A673 (cell line): ENCODE measurements around the gene CDK17. TPM values are rescaled to one million over a fixed set of nuclear protein-coding genes. Genes with fewer than 3 reads are reported as not detected.

Source experiments
- BruUV-seq: library from RNA; stranded (reverse); fragments of 400-500 nt; replicated peaks from 2 replicates; lab custom pipeline; 2021; lab: Mats Ljungman, UMichigan
- CTCF ChIA-PET: fragments of 300-600 bp; sonication (Branson Sonifier 250); formaldehyde crosslinking; loops from one replicate; lab custom pipeline; 2022; ENCODE audit warnings: antibody characterized with exemption; lab: Charles Lee
- POLR2A ChIA-PET: fragments of 300-600 bp; sonication (Branson Sonifier 250); formaldehyde crosslinking; loops from one replicate; lab custom pipeline; 2022; ENCODE audit warnings: antibody characterized with exemption; ENCODE audit not compliant: low non-redundant PET; lab: Charles Lee
- DNase-seq: peaks from one replicate; pipeline ENCODE4 v3.0.0-alpha.2; 2015; ENCODE audit warnings: low spot score
- H3K27ac ChIP-seq: fragments of 200-600 bp; sonication (generic); 2 replicates; pipeline ENCODE4 v1.5.1; 2016; ENCODE audit warnings: mixed run types, low read depth, mild to moderate bottlenecking, mixed read lengths, antibody characterized with exemption, low read length; ENCODE audit not compliant: poor library complexity, severe bottlenecking
- H3K27me3 ChIP-seq: fragments of 200-600 bp; sonication (generic); replicated peaks from 2 replicates; pipeline ENCODE4 v1.6.1; 2017; ENCODE audit warnings: mixed run types, low read depth, mild to moderate bottlenecking, mixed read lengths, antibody characterized with exemption, low read length; ENCODE audit not compliant: insufficient read depth, poor library complexity
- H3K36me3 ChIP-seq: fragments of 200-600 bp; sonication (generic); 2 replicates; pipeline ENCODE4 v1.6.1; 2016; ENCODE audit warnings: mixed run types, mild to moderate bottlenecking, mixed read lengths, antibody characterized with exemption, low read length; ENCODE audit not compliant: insufficient read depth, poor library complexity, severe bottlenecking
- H3K4me1 ChIP-seq: fragments of 200-600 bp; sonication (generic); 2 replicates; pipeline ENCODE4 v1.6.1; 2017; ENCODE audit warnings: mixed run types, mild to moderate bottlenecking, mixed read lengths, antibody characterized with exemption, low read length; ENCODE audit not compliant: insufficient read depth, poor library complexity, severe bottlenecking
- H3K4me3 ChIP-seq: fragments of 200-600 bp; sonication (generic); 2 replicates; pipeline ENCODE4 v1.5.1; 2016; ENCODE audit warnings: low read depth, mixed run types, mild to moderate bottlenecking, mixed read lengths, low read length; ENCODE audit not compliant: poor library complexity, severe bottlenecking
- H3K9me3 ChIP-seq: fragments of 200-600 bp; sonication (generic); 2 replicates; pipeline ENCODE4 v1.6.1; 2016; ENCODE audit warnings: mixed run types, low read depth, mild to moderate bottlenecking, mixed read lengths, antibody characterized with exemption, low read length; ENCODE audit not compliant: poor library complexity, severe bottlenecking
- EZH2 ChIP-seq: fragments of 200-600 bp; sonication (generic); IDR thresholded peaks from 2 replicates; pipeline ENCODE4 v1.6.1; 2017; ENCODE audit warnings: borderline replicate concordance, low read depth, mild to moderate bottlenecking, mixed read lengths, antibody characterized with exemption, low read length; ENCODE audit not compliant: poor library complexity, severe bottlenecking
- intact Hi-C: fragments of 100-400 bp; cut with micrococcal nuclease; formaldehyde crosslinking; loops from one replicate; pipeline ENCODE4 v1.10.0; 2022; ENCODE audit not compliant: unreplicated experiment
- total RNA-seq: library from RNA; stranded (reverse); gene quantifications from 2 replicates; pipeline ENCODE4 v1.2.3, GENCODE V29; 2021
- TF ChIP-seq, protein P1 (sequence below): fragments of 300-800, 200-600 bp; sonication (generic); conservative IDR thresholded peaks from 2 replicates; pipeline ENCODE4 v1.5.1; 2017; ENCODE audit warnings: low read depth, mild to moderate bottlenecking, antibody characterized with exemption, low read length, moderate library complexity, mixed read lengths

The CDK17 gene
- total RNA-seq, 1 experiment from 2014 or later = 34.8 TPM

DNA sequence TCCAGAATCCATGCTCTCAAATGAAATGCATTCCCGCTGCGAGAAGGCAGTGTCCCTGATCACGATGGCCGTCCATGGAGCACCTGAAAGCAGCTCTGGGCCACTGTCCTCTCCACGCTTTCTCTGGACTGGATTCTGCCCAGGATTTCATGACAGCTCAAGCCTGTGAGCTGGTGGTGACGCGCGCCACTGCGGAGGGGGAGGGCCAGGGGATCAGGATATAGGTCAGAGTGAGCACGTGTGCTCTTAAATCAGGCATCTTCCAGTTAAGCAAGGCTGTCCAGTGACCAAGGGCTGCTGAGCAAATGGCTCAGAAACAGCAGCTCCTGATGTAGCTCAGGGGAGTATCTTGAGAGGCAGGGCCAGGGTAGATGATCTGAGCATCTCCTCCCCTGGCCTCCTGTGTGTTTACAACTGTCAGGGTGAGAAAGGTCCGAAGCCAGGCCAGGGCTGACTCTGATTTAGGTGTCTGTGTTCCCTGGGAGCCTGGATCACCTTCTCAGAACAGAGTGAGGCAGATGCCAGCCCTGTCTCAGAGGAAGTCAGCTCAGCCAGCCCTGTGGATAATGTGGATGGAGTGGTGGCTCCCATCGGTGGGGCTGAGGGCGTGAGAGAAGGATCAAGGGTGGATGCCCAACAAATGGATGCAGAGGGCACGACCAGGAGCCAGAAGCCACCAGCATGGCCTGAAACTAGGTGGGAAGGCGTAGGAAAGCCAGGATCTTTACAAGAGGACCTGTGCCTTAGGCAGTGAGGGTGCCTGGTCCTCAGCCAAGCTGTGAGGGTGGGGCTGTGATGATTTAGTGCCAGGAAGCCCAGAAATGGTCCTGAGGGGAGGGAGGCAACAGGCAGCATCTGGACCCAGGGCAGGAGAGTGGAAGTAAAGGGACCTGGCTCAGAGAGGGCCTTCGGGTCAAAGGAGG lies 150.8 kb downstream of the CDK17 start:
- BruUV-seq = no TSS peak
- intact Hi-C loops = loop anchor here (10.0 kb wide), 1 partner anchor 145 kb away; no protein-coding TSS in a partner anchor
- no peaks in the 10 kb centered on the region for H3K4me1 ChIP-seq
- H3K4me3 ChIP-seq = no peak overlapping the region
- no peak overlapping the region for H3K27ac ChIP-seq
- DNase-seq = no peak
- TF ChIP-seq, protein P1, sequence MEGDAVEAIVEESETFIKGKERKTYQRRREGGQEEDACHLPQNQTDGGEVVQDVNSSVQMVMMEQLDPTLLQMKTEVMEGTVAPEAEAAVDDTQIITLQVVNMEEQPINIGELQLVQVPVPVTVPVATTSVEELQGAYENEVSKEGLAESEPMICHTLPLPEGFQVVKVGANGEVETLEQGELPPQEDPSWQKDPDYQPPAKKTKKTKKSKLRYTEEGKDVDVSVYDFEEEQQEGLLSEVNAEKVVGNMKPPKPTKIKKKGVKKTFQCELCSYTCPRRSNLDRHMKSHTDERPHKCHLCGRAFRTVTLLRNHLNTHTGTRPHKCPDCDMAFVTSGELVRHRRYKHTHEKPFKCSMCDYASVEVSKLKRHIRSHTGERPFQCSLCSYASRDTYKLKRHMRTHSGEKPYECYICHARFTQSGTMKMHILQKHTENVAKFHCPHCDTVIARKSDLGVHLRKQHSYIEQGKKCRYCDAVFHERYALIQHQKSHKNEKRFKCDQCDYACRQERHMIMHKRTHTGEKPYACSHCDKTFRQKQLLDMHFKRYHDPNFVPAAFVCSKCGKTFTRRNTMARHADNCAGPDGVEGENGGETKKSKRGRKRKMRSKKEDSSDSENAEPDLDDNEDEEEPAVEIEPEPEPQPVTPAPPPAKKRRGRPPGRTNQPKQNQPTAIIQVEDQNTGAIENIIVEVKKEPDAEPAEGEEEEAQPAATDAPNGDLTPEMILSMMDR = no peak
- no peak for TF ChIP-seq EZH2
- no peaks in the 10 kb centered on the region for H3K27me3 ChIP-seq
- no peaks in the 10 kb centered on the region for H3K9me3 ChIP-seq
- ChIA-PET CTCF (no interaction called here), POLR2A (no interaction called here)
- H3K36me3 ChIP-seq = peaks cover 29% of the 10 kb centered on the region

DNA sequence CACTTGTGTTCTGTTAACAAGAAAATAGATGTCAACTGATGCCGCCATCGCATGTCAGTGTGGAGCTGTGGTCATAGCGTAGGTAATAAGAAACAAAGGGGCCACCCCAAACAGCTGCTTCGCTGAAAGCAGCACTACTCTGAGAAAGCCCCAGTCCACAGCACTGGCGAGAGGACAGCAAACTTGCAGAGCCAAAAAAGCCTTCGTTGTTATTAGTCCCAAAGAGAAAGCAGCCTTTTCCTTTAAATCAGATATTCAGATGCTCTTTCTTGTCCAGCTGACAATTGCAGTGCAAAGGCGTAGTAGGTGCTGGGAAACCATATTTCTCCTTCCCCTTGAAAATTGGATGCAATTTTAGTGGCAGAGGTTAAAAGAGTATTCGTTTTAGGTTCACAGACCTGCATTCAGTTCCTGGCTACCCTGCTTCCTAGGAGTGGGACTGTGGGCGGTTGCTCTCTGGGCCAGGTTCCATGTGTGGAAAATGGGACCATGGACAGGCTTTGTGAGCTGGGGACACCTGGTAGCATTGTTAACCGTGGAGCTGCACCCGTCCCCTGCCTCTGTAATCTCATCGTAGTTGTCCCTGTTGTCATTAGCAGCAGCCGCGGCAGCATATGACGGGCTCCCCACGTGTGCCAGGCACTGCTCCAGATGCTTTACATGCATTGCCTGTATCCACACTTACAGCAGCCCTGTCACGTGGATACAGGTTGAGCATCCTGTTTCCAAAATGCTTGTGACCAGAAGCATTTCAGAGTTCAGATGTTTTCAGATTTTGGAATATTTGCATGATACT lies 151.9 kb downstream of the CDK17 start:
- no peaks in the 10 kb centered on the region for H3K27me3 ChIP-seq
- POLR2A ChIA-PET = no interaction called here
- intact Hi-C loops = no loop called here
- peaks cover 29% of the 10 kb centered on the region for H3K36me3 ChIP-seq
- H3K27ac ChIP-seq = no peak overlapping the region
- no TSS peak for BruUV-seq
- H3K4me1 ChIP-seq = no peaks in the 10 kb centered on the region
- no peak for TF ChIP-seq EZH2
- TF ChIP-seq, protein P1 = no peak
- no peak for DNase-seq
- H3K4me3 ChIP-seq = no peak overlapping the region
- CTCF ChIA-PET = no interaction called here
- H3K9me3 ChIP-seq = no peaks in the 10 kb centered on the region

DNA sequence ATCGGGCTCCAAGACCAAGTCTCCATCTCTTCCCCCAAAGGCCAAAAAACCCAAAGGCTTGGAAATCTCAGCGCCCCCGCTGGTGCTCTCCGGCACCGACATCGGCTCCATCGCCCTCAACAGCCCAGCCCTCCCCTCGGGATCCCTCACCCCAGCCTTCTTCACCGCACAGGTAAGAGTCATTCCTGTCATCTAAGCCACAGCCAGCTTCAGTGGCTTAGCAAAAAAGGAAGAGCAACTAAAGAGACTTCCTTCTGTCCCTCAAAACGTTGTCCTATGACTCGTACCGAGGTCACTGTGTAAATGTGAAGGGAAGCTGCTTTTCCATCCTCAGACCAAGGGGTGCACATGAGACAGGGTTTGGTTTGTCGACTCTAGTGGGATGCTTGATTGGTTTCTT lies 152.7 kb downstream of the CDK17 start:
- intact Hi-C loops = no loop called here
- TF ChIP-seq, protein P1 = no peak
- no peak for TF ChIP-seq EZH2
- ChIA-PET POLR2A (no interaction called here), CTCF (no interaction called here)
- no peaks in the 10 kb centered on the region for H3K4me1 ChIP-seq
- no peak overlapping the region for H3K27ac ChIP-seq
- peaks cover 28% of the 10 kb centered on the region for H3K36me3 ChIP-seq
- DNase-seq = no peak
- no peaks in the 10 kb centered on the region for H3K27me3 ChIP-seq
- H3K9me3 ChIP-seq = no peaks in the 10 kb centered on the region
- no TSS peak for BruUV-seq
- no peak overlapping the region for H3K4me3 ChIP-seq
